HepG2 (cell line): ENCODE measurements around the gene ATE1. TPM values are rescaled to one million over a fixed set of nuclear protein-coding genes. Genes with fewer than 3 reads are reported as not detected.

ENCODE experiments used
- ATF1 ChIP-seq: IDR thresholded peaks from 2 replicates; pipeline ENCODE4 v1.6.1; 2016; ENCODE audit warnings: mild to moderate bottlenecking, control low read depth
- ATM ChIP-seq: fragments of 450-650 bp; IDR thresholded peaks from 2 replicates; pipeline ENCODE4 v1.7.1; 2017; ENCODE audit warnings: mild to moderate bottlenecking, borderline replicate concordance
- CHD2 ChIP-seq: IDR thresholded peaks from 2 replicates; pipeline ENCODE4 v1.6.1; 2011; ENCODE audit warnings: low read depth, low read length, improper control_type of control experiment
- GATAD1 ChIP-seq: IDR thresholded peaks from 2 replicates; pipeline ENCODE4 v1.6.1; 2016; ENCODE audit warnings: missing genetic modification reagents, missing compliant biosample characterization
- KDM4B ChIP-seq: sonication (generic); formaldehyde crosslinking; IDR thresholded peaks from 2 replicates; pipeline ENCODE4 v1.4.0; 2020; ENCODE audit warnings: missing genetic modification reagents
- MAZ ChIP-seq, 2 experiments: sonication (generic) in 1 of 2; formaldehyde crosslinking in 1 of 2; IDR thresholded peaks; 2 replicates each; pipeline versions ENCODE4 v1.5.0 to v1.6.1; 2012 to 2020; ENCODE audit warnings: low read depth in 2 of 2, mild to moderate bottlenecking in 2 of 2, borderline replicate concordance in 1 of 2, improper control_type of control experiment in 1 of 2, low read length in 1 of 2, missing genetic modification reagents in 1 of 2, moderate library complexity in 1 of 2
- SNRNP70 ChIP-seq: fragments of 200-400 bp; formaldehyde crosslinking; IDR thresholded peaks from 2 replicates; pipeline ENCODE4 v1.6.1; 2017; ENCODE audit warnings: mild to moderate bottlenecking, low read depth, low read length, moderate library complexity
- SRY ChIP-seq: sonication (generic); formaldehyde crosslinking; IDR thresholded peaks from 2 replicates; pipeline ENCODE4 v1.8.0; 2022; ENCODE audit warnings: mild to moderate bottlenecking, missing genetic modification reagents
- TOE1 ChIP-seq: sonication (generic); formaldehyde crosslinking; IDR thresholded peaks from 2 replicates; pipeline ENCODE4 v1.4.0; 2020; ENCODE audit warnings: mild to moderate bottlenecking, missing genetic modification reagents
- ZNF235 ChIP-seq: sonication (generic); formaldehyde crosslinking; IDR thresholded peaks from 2 replicates; pipeline ENCODE4 v1.8.1; 2023; ENCODE audit warnings: mild to moderate bottlenecking, missing genetic modification reagents, borderline replicate concordance
- ZNF678 ChIP-seq: sonication (generic); formaldehyde crosslinking; IDR thresholded peaks from 2 replicates; pipeline ENCODE4 v1.4.0; 2020; ENCODE audit warnings: mild to moderate bottlenecking, missing genetic modification reagents
- ZNF7 ChIP-seq: IDR thresholded peaks from 2 replicates; pipeline ENCODE4 v1.6.1; 2016; ENCODE audit warnings: missing biosample characterization, missing genetic modification reagents
- ZNF720 ChIP-seq: sonication (generic); formaldehyde crosslinking; IDR thresholded peaks from 2 replicates; pipeline ENCODE4 v1.4.0; 2020; ENCODE audit warnings: missing genetic modification reagents
- ZSCAN30 ChIP-seq: sonication (generic); formaldehyde crosslinking; IDR thresholded peaks from 2 replicates; pipeline ENCODE4 v1.5.0; 2020; ENCODE audit warnings: mild to moderate bottlenecking, missing genetic modification reagents
- polyA plus RNA-seq, 8 experiments: library from polyadenylated mRNA; depleted of rRNA in 3 of 8; stranded (reverse) in 7 of 8; unstranded in 1 of 8; fragments of >200 nt; fragmentation: Illumina TruSeq in 4 of 8; extraction: Trizol in 4 of 8; gene quantifications; 2 replicates each; pipeline versions ENCODE4 v1.2.1 to v1.2.3, GENCODE V29; 2011 to 2016; ENCODE audit warnings: low read depth in 4 of 8, missing spikeins in 1 of 8, mixed read lengths in 1 of 8; ENCODE audit not compliant: insufficient read depth in 1 of 8
- total RNA-seq, 5 experiments: library from RNA; depleted of rRNA; stranded (reverse); fragments of >200 nt; fragmentation: Illumina TruSeq; extraction: Trizol; gene quantifications; 2 replicates each; pipeline ENCODE4 v1.2.3, GENCODE V29; 2016; ENCODE audit warnings: low read depth in 1 of 5
- TF ChIP-seq, protein P1 (sequence below): sonication (generic); formaldehyde crosslinking; IDR thresholded peaks from 2 replicates; pipeline ENCODE4 v1.5.0; 2020; ENCODE audit warnings: mild to moderate bottlenecking, missing genetic modification reagents, borderline replicate concordance
- TF ChIP-seq, protein P2 (sequence below): sonication (generic); formaldehyde crosslinking; IDR thresholded peaks from 2 replicates; pipeline ENCODE4 v1.4.0; 2020; ENCODE audit warnings: missing genetic modification reagents
- TF ChIP-seq, protein P3 (sequence below): sonication (generic); formaldehyde crosslinking; IDR thresholded peaks from 2 replicates; pipeline ENCODE4 v1.8.0; 2022; ENCODE audit warnings: mild to moderate bottlenecking, missing genetic modification reagents, moderate library complexity
- TF ChIP-seq, protein P4 (sequence below): sonication (generic); formaldehyde crosslinking; IDR thresholded peaks from 2 replicates; pipeline ENCODE4 v1.4.0; 2020; ENCODE audit warnings: mild to moderate bottlenecking, missing genetic modification reagents
- TF ChIP-seq, protein P5 (sequence below): IDR thresholded peaks from 2 replicates; pipeline ENCODE4 v1.6.1; 2016

The ATE1 gene
- total and polyA plus RNA-seq, 2 of the 13 experiments (the other 11 are each of a cell fraction or from before 2014, with no cell fraction given) = 17.5 to 42.2 TPM

DNA sequence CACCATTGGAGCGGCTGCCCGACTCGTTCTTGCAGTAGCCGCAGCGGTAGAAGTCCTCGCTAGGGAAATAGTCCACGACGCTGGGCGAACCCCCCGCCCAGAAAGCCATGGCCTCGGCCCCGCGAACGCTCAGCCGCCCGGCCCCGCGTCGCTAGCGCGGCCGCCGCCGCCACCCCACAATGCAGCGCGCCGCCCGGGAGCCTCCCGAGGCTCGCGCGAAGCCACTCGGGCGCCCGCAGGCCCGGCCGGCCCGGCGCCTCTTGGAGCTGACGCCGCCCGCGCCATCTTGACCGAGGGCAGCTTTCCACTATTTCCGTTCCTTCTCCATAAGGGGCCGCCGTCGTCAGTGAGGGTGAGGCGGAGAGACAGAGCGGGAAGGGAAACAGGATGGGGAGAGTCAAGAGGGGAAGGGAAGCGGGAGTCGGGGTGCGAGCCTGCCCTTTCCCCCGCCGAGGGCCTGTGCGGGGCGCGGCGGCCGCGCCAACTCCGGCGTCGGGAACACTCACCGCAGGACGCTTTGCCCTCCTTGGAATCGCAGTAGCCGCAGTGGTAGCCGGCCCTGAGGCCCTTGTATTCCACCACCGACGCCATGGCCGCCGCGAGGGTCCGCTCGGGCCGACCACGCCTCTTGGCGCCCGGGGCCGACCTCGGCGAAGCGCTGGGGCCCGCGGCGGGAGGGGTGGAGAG, at the start of gene ATE1 (continued):
- TF ChIP-seq, protein P1, sequence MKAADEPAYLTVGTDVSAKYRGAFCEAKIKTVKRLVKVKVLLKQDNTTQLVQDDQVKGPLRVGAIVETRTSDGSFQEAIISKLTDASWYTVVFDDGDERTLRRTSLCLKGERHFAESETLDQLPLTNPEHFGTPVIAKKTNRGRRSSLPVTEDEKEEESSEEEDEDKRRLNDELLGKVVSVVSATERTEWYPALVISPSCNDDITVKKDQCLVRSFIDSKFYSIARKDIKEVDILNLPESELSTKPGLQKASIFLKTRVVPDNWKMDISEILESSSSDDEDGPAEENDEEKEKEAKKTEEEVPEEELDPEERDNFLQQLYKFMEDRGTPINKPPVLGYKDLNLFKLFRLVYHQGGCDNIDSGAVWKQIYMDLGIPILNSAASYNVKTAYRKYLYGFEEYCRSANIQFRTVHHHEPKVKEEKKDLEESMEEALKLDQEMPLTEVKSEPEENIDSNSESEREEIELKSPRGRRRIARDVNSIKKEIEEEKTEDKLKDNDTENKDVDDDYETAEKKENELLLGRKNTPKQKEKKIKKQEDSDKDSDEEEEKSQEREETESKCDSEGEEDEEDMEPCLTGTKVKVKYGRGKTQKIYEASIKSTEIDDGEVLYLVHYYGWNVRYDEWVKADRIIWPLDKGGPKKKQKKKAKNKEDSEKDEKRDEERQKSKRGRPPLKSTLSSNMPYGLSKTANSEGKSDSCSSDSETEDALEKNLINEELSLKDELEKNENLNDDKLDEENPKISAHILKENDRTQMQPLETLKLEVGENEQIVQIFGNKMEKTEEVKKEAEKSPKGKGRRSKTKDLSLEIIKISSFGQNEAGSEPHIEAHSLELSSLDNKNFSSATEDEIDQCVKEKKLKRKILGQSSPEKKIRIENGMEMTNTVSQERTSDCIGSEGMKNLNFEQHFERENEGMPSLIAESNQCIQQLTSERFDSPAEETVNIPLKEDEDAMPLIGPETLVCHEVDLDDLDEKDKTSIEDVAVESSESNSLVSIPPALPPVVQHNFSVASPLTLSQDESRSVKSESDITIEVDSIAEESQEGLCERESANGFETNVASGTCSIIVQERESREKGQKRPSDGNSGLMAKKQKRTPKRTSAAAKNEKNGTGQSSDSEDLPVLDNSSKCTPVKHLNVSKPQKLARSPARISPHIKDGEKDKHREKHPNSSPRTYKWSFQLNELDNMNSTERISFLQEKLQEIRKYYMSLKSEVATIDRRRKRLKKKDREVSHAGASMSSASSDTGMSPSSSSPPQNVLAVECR = peak; percentile 65
- TF ChIP-seq, protein P2, sequence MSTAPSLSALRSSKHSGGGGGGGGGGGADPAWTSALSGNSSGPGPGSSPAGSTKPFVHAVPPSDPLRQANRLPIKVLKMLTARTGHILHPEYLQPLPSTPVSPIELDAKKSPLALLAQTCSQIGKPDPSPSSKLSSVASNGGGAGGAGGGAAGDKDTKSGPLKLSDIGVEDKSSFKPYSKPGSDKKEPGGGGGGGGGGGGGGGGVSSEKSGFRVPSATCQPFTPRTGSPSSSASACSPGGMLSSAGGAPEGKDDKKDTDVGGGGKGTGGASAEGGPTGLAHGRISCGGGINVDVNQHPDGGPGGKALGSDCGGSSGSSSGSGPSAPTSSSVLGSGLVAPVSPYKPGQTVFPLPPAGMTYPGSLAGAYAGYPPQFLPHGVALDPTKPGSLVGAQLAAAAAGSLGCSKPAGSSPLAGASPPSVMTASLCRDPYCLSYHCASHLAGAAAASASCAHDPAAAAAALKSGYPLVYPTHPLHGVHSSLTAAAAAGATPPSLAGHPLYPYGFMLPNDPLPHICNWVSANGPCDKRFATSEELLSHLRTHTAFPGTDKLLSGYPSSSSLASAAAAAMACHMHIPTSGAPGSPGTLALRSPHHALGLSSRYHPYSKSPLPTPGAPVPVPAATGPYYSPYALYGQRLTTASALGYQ = no peak; the same call in 1 of the 2 replicates
- TF ChIP-seq ZNF7 (CRISPR knock-in tag) (no peak), GATAD1 (CRISPR knock-in tag) (peak; percentile 75; the same call in 1 of the 2 replicates), ZNF678 (no peak), SRY (CRISPR knock-in tag) (no peak; the same call in 1 of the 2 replicates), KDM4B (no peak), SNRNP70 (no peak), ZNF720 (no peak), ATF1 (CRISPR knock-in tag) (no peak), ZNF235 (CRISPR knock-in tag) (no peak), ATM (no peak), CHD2 (peak; percentile 83), ZSCAN30 (peak; percentile 55; the same call in 1 of the 2 replicates), TOE1 (CRISPR knock-in tag) (no peak), MAZ (IDR thresholded peaks at IDR 0.05; ENCODE audit: borderline replicate concordance, low read depth, low read length) (no peak; the same call in 1 of the 2 replicates), MAZ (CRISPR knock-in tag; IDR thresholded peaks at IDR 0.05; ENCODE audit: low read depth) (peak; percentile 32)
- TF ChIP-seq, protein P3, sequence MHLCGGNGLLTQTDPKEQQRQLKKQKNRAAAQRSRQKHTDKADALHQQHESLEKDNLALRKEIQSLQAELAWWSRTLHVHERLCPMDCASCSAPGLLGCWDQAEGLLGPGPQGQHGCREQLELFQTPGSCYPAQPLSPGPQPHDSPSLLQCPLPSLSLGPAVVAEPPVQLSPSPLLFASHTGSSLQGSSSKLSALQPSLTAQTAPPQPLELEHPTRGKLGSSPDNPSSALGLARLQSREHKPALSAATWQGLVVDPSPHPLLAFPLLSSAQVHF (CRISPR knock-in tag) = peak; percentile 42; the same call in 1 of the 2 replicates
- TF ChIP-seq, protein P4, sequence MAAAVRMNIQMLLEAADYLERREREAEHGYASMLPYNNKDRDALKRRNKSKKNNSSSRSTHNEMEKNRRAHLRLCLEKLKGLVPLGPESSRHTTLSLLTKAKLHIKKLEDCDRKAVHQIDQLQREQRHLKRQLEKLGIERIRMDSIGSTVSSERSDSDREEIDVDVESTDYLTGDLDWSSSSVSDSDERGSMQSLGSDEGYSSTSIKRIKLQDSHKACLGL (CRISPR knock-in tag) = no peak
- TF ChIP-seq, protein P5, sequence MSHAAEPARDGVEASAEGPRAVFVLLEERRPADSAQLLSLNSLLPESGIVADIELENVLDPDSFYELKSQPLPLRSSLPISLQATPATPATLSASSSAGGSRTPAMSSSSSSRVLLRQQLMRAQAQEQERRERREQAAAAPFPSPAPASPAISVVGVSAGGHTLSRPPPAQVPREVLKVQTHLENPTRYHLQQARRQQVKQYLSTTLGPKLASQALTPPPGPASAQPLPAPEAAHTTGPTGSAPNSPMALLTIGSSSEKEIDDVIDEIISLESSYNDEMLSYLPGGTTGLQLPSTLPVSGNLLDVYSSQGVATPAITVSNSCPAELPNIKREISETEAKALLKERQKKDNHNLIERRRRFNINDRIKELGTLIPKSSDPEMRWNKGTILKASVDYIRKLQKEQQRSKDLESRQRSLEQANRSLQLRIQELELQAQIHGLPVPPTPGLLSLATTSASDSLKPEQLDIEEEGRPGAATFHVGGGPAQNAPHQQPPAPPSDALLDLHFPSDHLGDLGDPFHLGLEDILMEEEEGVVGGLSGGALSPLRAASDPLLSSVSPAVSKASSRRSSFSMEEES = no peak
